Kidney (tissue), 14 donors: ENCODE data around the gene ITGBL1. TPM values are rescaled to one million over a fixed set of nuclear protein-coding genes. Genes with fewer than 3 reads are reported as not detected.

ENCODE experiments used
- DNase-seq, 5 donors: peaks; one replicate each; pipeline ENCODE4 v3.0.0-alpha.2; 2013 to 2020
- FAIRE-seq: peaks from 2 replicates; lab custom pipeline; 2012; peaks lifted over from hg19 to GRCh38; lab: Jason Lieb, UNC
- H3K27ac ChIP-seq, 2 donors: one replicate each; pipeline ENCODE4 v1.7.0; 2013; ENCODE audit warnings: low read depth in 2 of 2, low read length in 2 of 2, inconsistent platforms in 1 of 2
- H3K27me3 ChIP-seq: one replicate; pipeline ENCODE4 v1.7.1; 2013; ENCODE audit warnings: low read length, inconsistent platforms; ENCODE audit not compliant: control insufficient read depth, insufficient read depth
- H3K36me3 ChIP-seq, 3 donors: one replicate each; pipeline versions ENCODE4 v1.7.0 to v1.7.1; 2013; ENCODE audit warnings: low read length in 3 of 3, control low read depth in 1 of 3, inconsistent platforms in 1 of 3; ENCODE audit not compliant: insufficient read depth in 3 of 3, control insufficient read depth in 2 of 3
- H3K4me1 ChIP-seq, 3 donors: one replicate each; pipeline versions ENCODE4 v1.7.0 to v1.7.1; 2013; ENCODE audit warnings: low read length in 3 of 3, inconsistent platforms in 1 of 3, low read depth in 1 of 3; ENCODE audit not compliant: control insufficient read depth in 2 of 3, insufficient read depth in 2 of 3
- H3K4me3 ChIP-seq, 3 donors: one replicate each; pipeline versions ENCODE4 v1.7.0 to v1.8.1; 2013; ENCODE audit warnings: low read length in 3 of 3, control low read depth in 1 of 3, inconsistent platforms in 1 of 3
- H3K9ac ChIP-seq, 3 donors: one replicate each; pipeline versions ENCODE4 v1.7.0 to v1.7.1; 2013; ENCODE audit warnings: low read length in 3 of 3, control low read depth in 1 of 3, inconsistent platforms in 1 of 3
- H3K9me3 ChIP-seq, 3 donors: one replicate each; pipeline versions ENCODE4 v1.7.0 to v1.7.1; 2013; ENCODE audit warnings: low read length in 3 of 3, control low read depth in 1 of 3, inconsistent platforms in 1 of 3; ENCODE audit not compliant: control insufficient read depth in 2 of 3, insufficient read depth in 1 of 3
- intact Hi-C: fragments of 100-400 bp; cut with DNase I; formaldehyde crosslinking; loops from one replicate; pipeline ENCODE4 v1.11.1; 2022
- polyA plus RNA-seq: library from polyadenylated mRNA; stranded (reverse); fragments of 350-450 nt; fragmentation: Illumina TruSeq; extraction: RNeasy Lipid Tissue Mini Kit (QIAGEN cat#74804); gene quantifications from one replicate; pipeline ENCODE4 v1.2.3, GENCODE V29; 2014; ENCODE audit warnings: low read depth, low replicate concordance; ENCODE audit not compliant: insufficient read depth
- total RNA-seq: library from RNA; stranded (reverse); fragmentation: NEBNext Ultra II Directional; extraction: Animal tissue kit (Norgen Biotek cat#: 25700); gene quantifications from one replicate; pipeline ENCODE4 v1.2.1, GENCODE V29; 2021
- TF ChIP-seq, protein P1 (sequence below): IDR thresholded peaks from 3 replicates; pipeline ENCODE4 v1.5.1; 2012; ENCODE audit warnings: mild to moderate bottlenecking, moderate library complexity, borderline replicate concordance; ENCODE audit not compliant: insufficient read depth; ENCODE audit errors: extremely low read depth
- donor health status: control.
- donor health status: control.
- donor health status: control.
- donor health status: control.
- donor health status: control.
- donor health status: DM: yes; HTN: yes; CAD: no.
- donor health status: Normal renal cell carcinoma (clear cell type).

ITGBL1 gene
- total and polyA plus RNA-seq, 2 donors from 2014 or later, result 1.4 to 7.7 TPM

DNA sequence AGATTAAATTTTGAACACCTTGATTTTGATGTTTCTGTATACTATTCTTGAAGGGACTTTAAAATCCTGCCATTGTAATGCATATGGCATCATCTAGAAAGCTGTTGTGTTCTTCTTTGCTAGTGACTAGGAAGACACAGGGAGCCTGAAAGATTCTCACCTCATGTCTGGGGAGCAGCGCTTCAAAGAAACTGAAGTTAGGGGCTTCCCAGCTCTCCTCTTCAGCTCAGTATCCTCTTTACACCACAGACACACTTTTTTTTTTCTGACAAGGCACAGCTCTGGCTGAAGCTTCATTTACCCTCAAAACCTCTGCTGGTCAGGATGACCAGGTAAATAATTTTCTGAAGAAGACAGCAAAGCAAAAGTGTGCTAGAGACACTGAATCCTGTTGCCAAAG, 255.6 kb downstream of the ITGBL1 start:
- H3K9ac ChIP-seq, result no peak overlapping the region
- no peaks in the 10 kb centered on the region for H3K36me3 ChIP-seq
- no peaks in the 10 kb centered on the region for H3K9me3 ChIP-seq
- H3K4me3 ChIP-seq, result no peak overlapping the region
- intact Hi-C loops, result no loop called here
- H3K4me1 ChIP-seq, result peaks cover 0 to 5% (median 0%) of the 10 kb centered on the region in 3 donors
- DNase-seq (no peak), FAIRE-seq (no peak)
- TF ChIP-seq, protein P1, sequence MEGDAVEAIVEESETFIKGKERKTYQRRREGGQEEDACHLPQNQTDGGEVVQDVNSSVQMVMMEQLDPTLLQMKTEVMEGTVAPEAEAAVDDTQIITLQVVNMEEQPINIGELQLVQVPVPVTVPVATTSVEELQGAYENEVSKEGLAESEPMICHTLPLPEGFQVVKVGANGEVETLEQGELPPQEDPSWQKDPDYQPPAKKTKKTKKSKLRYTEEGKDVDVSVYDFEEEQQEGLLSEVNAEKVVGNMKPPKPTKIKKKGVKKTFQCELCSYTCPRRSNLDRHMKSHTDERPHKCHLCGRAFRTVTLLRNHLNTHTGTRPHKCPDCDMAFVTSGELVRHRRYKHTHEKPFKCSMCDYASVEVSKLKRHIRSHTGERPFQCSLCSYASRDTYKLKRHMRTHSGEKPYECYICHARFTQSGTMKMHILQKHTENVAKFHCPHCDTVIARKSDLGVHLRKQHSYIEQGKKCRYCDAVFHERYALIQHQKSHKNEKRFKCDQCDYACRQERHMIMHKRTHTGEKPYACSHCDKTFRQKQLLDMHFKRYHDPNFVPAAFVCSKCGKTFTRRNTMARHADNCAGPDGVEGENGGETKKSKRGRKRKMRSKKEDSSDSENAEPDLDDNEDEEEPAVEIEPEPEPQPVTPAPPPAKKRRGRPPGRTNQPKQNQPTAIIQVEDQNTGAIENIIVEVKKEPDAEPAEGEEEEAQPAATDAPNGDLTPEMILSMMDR, result no peak
- no peaks in the 10 kb centered on the region for H3K27me3 ChIP-seq
- no peak overlapping the region for H3K27ac ChIP-seq

- DNase-seq (no peak), FAIRE-seq (no peak)
- TF ChIP-seq, protein P1, result no peak
- no peaks in the 10 kb centered on the region for H3K36me3 ChIP-seq
- peaks cover 0 to 5% (median 0%) of the 10 kb centered on the region in 3 donors for H3K4me1 ChIP-seq
- H3K4me3 ChIP-seq, result no peak overlapping the region
- H3K27me3 ChIP-seq, result no peaks in the 10 kb centered on the region
- intact Hi-C loops, result no loop called here
- no peaks in the 10 kb centered on the region for H3K9me3 ChIP-seq
- no peak overlapping the region for H3K27ac ChIP-seq
- H3K9ac ChIP-seq, result no peak overlapping the region
These were observed 257.5 kb downstream of the ITGBL1 start for GRCh38 chr13:101709952-101710351.

DNA sequence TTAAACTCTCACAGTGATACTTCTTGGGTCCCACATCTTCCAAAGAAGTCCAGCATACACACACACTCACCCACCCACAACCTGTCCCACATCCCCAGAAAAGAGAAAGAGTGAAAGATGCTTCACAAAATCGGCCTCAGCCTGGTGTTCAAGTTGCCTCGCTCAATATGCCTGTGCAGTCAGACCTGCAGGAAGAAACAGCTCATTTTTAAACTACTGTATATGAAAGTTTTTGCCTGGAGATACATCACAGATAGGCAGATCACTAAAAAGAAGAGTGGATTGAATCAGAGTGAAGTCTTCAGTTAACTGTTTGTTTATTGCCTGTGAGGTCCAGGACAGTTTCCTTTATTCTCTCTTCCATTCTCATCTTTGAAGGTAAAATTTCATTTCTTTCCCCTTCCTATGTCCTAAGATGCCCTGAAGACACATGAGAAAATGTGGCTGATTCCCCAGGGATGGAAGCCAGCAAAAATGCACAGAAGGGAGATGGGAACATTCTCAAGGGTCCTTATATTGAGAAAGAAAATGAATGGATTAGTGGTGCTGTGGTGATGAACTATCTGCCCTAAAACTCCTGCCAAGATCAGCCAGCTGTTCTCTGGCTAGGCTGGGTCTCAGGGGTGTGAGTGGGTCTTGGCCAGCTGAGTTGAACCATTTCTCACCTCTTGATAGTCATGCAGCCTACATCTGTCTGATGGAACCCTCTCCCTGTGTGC, 259.0 kb downstream of the ITGBL1 start:
- no peak for DNase-seq
- no peaks in the 10 kb centered on the region for H3K36me3 ChIP-seq
- peaks cover 0 to 5% (median 0%) of the 10 kb centered on the region in 3 donors for H3K4me1 ChIP-seq
- no peak for FAIRE-seq
- H3K27ac ChIP-seq, result no peak overlapping the region
- H3K9ac ChIP-seq, result no peak overlapping the region
- no peaks in the 10 kb centered on the region for H3K27me3 ChIP-seq
- intact Hi-C loops, result no loop called here
- H3K4me3 ChIP-seq, result no peak overlapping the region
- TF ChIP-seq, protein P1, result no peak
- no peaks in the 10 kb centered on the region for H3K9me3 ChIP-seq

DNA sequence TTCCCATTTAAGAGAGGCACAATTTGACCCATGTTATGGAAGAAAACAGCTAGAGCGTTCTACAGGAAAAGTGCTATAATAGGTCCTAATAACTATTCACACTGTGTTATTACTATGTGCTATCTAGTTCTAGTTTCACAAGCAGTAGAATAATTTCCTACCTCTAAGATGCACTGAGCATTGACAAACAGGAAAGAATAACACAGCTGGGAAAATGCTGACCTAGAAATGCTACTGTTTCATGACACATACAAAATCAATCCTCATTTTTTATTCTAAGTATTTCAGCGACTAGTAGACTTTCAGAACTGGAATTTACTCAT, 259.5 kb downstream of the ITGBL1 start:
- Histone ChIP-seq H3K27me3 (no peaks in the 10 kb centered on the region), H3K36me3 (no peaks in the 10 kb centered on the region), H3K9me3 (no peaks in the 10 kb centered on the region), H3K27ac (no peak overlapping the region), H3K4me1 (peaks cover 0 to 5% (median 0%) of the 10 kb centered on the region in 3 donors), H3K4me3 (no peak overlapping the region), H3K9ac (no peak overlapping the region)
- TF ChIP-seq, protein P1, result no peak
- FAIRE-seq (no peak), DNase-seq (no peak)
- intact Hi-C loops, result no loop called here
